ENCODE data around the gene KLHL6. TPM values are rescaled to one million over a fixed set of nuclear protein-coding genes. Genes with fewer than 3 reads are reported as not detected.
A peak's percentile ranks its signal among the peaks of the same experiment; 100 is the strongest.
"Not testable (repeated sequence)": the region's sequence is repeated elsewhere in the genome, so short reads cannot be mapped to it uniquely, and the experiment has no call there.

Gene KLHL6
- total and polyA plus RNA-seq, 7 donors = 0.12 to 1.3 (median 0.42) TPM

- no peaks in the 10 kb centered on the region for H3K4me1 ChIP-seq
- H3K27me3 ChIP-seq (ENCODE audit: insufficient read depth in 3 of 3, low read length in 2 of 3) = no peaks in the 10 kb centered on the region
- H3K27ac ChIP-seq = no peak overlapping the region
- no peaks in the 10 kb centered on the region for H3K36me3 ChIP-seq (ENCODE audit: insufficient read depth in 1 of 2, low read depth in 1 of 2)
- intact Hi-C loops (cut with DNase I) = no loop called here
- no peak overlapping the region for H3K4me3 ChIP-seq
- WGBS, 3 donors = 89 to 93% (median 89%) methylated on average over 3 of the region's 3 CpGs
- no peak for TF ChIP-seq CTCF (IDR thresholded peaks at IDR 0.05)
- ATAC-seq (no peak), DNase-seq (no peak)
- no peaks in the 10 kb centered on the region for H3K9me3 ChIP-seq
These were observed 17.4 kb upstream of the KLHL6 start for GRCh38 chr3:183572935-183573334.

- intact Hi-C loops (cut with DNase I); H3K36me3 ChIP-seq (ENCODE audit: insufficient read depth in 1 of 2, low read depth in 1 of 2); H3K27me3 ChIP-seq (ENCODE audit: insufficient read depth in 3 of 3, low read length in 2 of 3); H3K27ac ChIP-seq; DNase-seq; H3K4me3 ChIP-seq; H3K4me1 ChIP-seq; H3K9me3 ChIP-seq; ATAC-seq: not testable (repeated sequence)
- 86 to 94% (median 92%) methylated on average over 3 of the region's 3 CpGs for WGBS, 3 donors
These were observed 14.7 kb upstream of the KLHL6 start for GRCh38 chr3:183570191-183570590.

- Histone ChIP-seq H3K27ac (no peak overlapping the region), H3K36me3 (ENCODE audit: insufficient read depth in 1 of 2, low read depth in 1 of 2) (no peaks in the 10 kb centered on the region), H3K4me1 (peaks cover 16% of the 10 kb centered on the region), H3K27me3 (ENCODE audit: insufficient read depth in 3 of 3, low read length in 2 of 3) (no peaks in the 10 kb centered on the region), H3K9me3 (no peaks in the 10 kb centered on the region), H3K4me3 (no peak overlapping the region)
- intact Hi-C loops (cut with DNase I) = no loop called here
- WGBS, 3 donors = 55 to 86% (median 58%) methylated on average over 4 of the region's 4 CpGs
- ATAC-seq (no peak), DNase-seq (no peak)
- TF ChIP-seq CTCF (IDR thresholded peaks at IDR 0.05) = no peak
These were observed 11.4 kb upstream of the KLHL6 start for GRCh38 chr3:183566880-183567279.

GRCh38 chr3:183564046-183564445 is 8.5 kb upstream of the KLHL6 start:
- intact Hi-C loops (cut with DNase I) = loop anchor here in 1 of 2 donors (5.0 kb wide), 1 partner anchor 62 kb away; no protein-coding TSS in a partner anchor
- H3K4me3 ChIP-seq = no peak overlapping the region
- DNase-seq (no peak), ATAC-seq (no peak)
- H3K27me3 ChIP-seq (ENCODE audit: insufficient read depth in 3 of 3, low read length in 2 of 3) = no peaks in the 10 kb centered on the region
- no peak for TF ChIP-seq CTCF (IDR thresholded peaks at IDR 0.05)
- 76 to 79% (median 79%) methylated on average over 5 of the region's 5 CpGs for WGBS, 3 donors
- H3K9me3 ChIP-seq = no peaks in the 10 kb centered on the region
- H3K27ac ChIP-seq = no peak overlapping the region
- H3K4me1 ChIP-seq = peaks cover 16% of the 10 kb centered on the region
- H3K36me3 ChIP-seq (ENCODE audit: insufficient read depth in 1 of 2, low read depth in 1 of 2) = no peaks in the 10 kb centered on the region

- H3K4me1 ChIP-seq = peaks cover 16% of the 10 kb centered on the region
- H3K27ac ChIP-seq = peak overlapping the region; percentile 58
- no peak for TF ChIP-seq CTCF (IDR thresholded peaks at IDR 0.05)
- no peaks in the 10 kb centered on the region for H3K27me3 ChIP-seq (ENCODE audit: insufficient read depth in 3 of 3, low read length in 2 of 3)
- peak in 1 of 4 donors; percentile 18 for ATAC-seq
- 69 to 80% (median 71%) methylated on average over 2 of the region's 2 CpGs for WGBS, 3 donors
- intact Hi-C loops (cut with DNase I) = loop anchor here in 1 of 2 donors (5.0 kb wide), 1 partner anchor 61 kb away; no protein-coding TSS in a partner anchor
- H3K4me3 ChIP-seq = no peak overlapping the region
- no peak for DNase-seq
- no peaks in the 10 kb centered on the region for H3K9me3 ChIP-seq
- H3K36me3 ChIP-seq (ENCODE audit: insufficient read depth in 1 of 2, low read depth in 1 of 2) = no peaks in the 10 kb centered on the region
These were observed 8.0 kb upstream of the KLHL6 start for GRCh38 chr3:183563536-183563874.
